Measurements from ENCODE around the gene PIGH.

The PIGH gene

DNA sequence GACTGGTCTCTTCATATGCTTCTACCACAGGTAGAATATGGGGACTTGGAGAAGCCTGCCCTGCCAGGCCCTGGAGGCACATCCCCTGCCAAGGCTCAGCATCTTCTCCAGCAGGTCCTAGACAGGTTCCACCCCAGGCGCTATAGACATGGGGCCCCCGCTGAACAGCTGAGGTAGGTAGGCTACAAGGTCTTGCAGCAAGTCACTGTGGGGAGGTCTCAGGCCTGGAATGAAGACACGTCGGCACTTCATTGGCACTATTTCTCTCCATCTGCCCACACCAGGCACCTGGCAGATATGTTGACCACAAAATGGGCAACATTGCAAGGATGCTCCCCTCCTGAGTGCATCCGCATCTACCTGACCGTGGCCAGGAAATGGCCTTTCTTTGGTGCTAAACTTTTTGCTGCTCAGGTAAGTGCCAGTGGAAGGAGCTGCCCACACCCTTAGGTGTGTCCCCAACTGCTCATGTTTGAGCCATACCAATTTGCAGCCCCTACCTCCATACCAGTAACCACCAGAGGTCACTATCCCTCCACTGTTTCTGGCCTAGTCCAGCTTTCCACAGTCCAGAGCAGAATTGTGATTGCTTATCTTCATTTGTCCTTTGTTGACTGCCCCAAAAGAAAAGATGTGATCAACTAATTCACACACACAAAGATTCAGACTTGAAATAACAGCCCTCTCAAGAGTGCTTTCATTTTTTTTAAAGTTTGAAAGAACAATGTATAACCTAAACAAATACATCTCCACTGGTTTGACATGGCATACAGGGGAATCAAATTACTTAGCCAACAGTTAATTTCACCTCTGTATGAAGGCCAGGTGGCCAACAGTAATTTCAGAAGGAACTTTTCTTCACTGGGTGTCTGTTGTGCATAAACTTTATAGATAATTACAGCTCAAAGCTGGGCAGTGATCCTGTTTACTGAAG lies 16.1 kb downstream of the PIGH start:
- Histone ChIP-seq H3K27me3 (ENCODE audit: control insufficient read depth, insufficient read depth, low read length) (no peaks in the 10 kb centered on the region), H3K27ac (ENCODE audit: low read depth, low read length) (no peak overlapping the region), H3K36me3 (ENCODE audit: control insufficient read depth, insufficient read depth, low read length) (peaks cover 65% of the 10 kb centered on the region), H3K4me3 (ENCODE audit: low read depth, low read length) (no peak overlapping the region), H3K4me1 (ENCODE audit: control insufficient read depth, insufficient read depth, low read length) (no peaks in the 10 kb centered on the region), H3K9ac (ENCODE audit: low read depth, low read length) (no peak overlapping the region), H3K9me3 (ENCODE audit: control insufficient read depth, insufficient read depth, low read length) (no peaks in the 10 kb centered on the region)

DNA sequence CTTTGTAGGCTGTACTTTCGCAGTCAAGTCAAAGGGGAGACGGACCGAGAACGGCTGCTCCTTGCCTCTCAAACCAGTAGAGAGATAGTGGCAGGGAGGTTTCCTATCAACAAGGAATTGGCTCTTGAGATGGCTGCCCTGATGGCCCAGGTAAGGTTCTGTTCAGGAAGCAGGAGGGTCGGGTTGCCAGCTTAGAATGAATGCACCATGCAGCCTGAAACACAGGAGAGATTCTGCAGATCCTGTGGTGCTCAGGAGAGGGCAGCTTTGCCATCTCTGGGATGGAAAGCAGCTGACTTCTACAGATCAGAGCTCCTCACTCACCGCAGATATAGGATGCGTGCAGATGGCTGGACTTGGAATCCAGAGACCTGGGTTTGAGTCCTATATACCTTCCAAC lies 18.0 kb downstream of the PIGH start:
- Histone ChIP-seq H3K9me3 (ENCODE audit: control insufficient read depth, insufficient read depth, low read length) (no peaks in the 10 kb centered on the region), H3K4me1 (ENCODE audit: control insufficient read depth, insufficient read depth, low read length) (no peaks in the 10 kb centered on the region), H3K27me3 (ENCODE audit: control insufficient read depth, insufficient read depth, low read length) (no peaks in the 10 kb centered on the region), H3K4me3 (ENCODE audit: low read depth, low read length) (no peak overlapping the region), H3K9ac (ENCODE audit: low read depth, low read length) (no peak overlapping the region), H3K36me3 (ENCODE audit: control insufficient read depth, insufficient read depth, low read length) (peaks cover 65% of the 10 kb centered on the region), H3K27ac (ENCODE audit: low read depth, low read length) (no peak overlapping the region)

DNA sequence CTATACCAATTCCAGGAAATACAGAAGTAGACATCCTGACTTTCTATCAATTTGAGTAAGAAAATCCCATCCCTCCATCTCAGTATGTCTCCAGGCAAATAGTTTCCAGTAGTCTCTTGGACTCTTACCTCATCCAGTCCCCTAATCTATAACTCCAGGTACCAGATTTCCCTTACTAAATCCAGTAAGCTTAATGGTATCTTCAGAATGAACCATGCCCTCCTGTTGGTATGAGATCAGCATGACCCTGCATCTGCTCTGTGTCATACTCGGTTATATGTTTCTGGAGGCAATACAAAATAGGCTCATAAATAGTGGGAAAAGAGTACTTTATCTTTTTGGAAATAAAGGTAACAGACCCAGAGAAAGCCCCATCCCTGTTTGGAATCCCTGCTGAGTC lies 18.4 kb downstream of the PIGH start:
- Histone ChIP-seq H3K27me3 (ENCODE audit: control insufficient read depth, insufficient read depth, low read length) (no peaks in the 10 kb centered on the region), H3K4me3 (ENCODE audit: low read depth, low read length) (no peak overlapping the region), H3K27ac (ENCODE audit: low read depth, low read length) (no peak overlapping the region), H3K36me3 (ENCODE audit: control insufficient read depth, insufficient read depth, low read length) (peaks cover 65% of the 10 kb centered on the region), H3K9ac (ENCODE audit: low read depth, low read length) (no peak overlapping the region), H3K4me1 (ENCODE audit: control insufficient read depth, insufficient read depth, low read length) (no peaks in the 10 kb centered on the region), H3K9me3 (ENCODE audit: control insufficient read depth, insufficient read depth, low read length) (no peaks in the 10 kb centered on the region)

DNA sequence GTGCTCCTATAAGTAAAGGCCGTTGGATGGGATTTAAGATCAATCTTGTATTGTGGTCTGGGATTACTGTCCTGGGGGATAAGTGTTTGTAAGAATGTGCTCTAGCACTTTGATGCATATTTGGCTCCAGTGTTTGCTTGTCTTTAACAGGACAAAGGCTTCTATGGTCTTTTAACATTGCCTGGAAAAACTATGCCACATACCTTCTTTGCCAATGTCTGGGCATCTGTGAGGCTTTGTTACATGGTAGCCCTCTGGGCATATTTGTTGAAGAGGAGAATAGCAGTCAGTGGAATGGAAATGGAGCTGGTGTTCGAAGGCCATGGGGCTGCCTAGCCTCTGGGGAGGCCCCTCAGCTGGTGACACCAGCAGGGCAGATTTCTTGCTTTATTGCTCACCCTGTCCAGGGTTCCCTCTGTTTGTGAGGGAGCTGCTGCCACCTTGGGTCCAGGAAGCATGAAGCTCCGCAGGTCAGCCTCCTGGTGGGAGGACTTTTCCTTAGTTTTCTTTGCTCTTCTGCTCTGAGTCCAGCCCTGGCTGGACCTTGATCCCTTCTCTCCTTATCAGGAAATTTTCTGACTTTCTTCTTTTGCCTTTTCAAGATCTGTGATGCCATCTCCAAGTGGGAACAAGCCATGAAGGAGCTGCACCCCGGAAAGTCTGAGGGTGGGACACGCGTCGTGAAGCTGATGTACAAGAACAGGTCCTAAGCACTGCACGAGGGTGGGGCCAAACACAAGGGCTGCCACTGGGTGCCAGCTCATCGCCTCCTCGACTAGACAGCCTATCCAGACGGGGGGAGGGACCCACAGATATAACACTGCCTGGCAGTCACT lies 19.5 kb downstream of the PIGH start:
- no peak overlapping the region for H3K27ac ChIP-seq (ENCODE audit: low read depth, low read length)
- no peak overlapping the region for H3K9ac ChIP-seq (ENCODE audit: low read depth, low read length)
- no peaks in the 10 kb centered on the region for H3K9me3 ChIP-seq (ENCODE audit: control insufficient read depth, insufficient read depth, low read length)
- H3K36me3 ChIP-seq (ENCODE audit: control insufficient read depth, insufficient read depth, low read length), result peaks cover 65% of the 10 kb centered on the region
- H3K4me1 ChIP-seq (ENCODE audit: control insufficient read depth, insufficient read depth, low read length), result no peaks in the 10 kb centered on the region
- no peaks in the 10 kb centered on the region for H3K27me3 ChIP-seq (ENCODE audit: control insufficient read depth, insufficient read depth, low read length)
- no peak overlapping the region for H3K4me3 ChIP-seq (ENCODE audit: low read depth, low read length)

DNA sequence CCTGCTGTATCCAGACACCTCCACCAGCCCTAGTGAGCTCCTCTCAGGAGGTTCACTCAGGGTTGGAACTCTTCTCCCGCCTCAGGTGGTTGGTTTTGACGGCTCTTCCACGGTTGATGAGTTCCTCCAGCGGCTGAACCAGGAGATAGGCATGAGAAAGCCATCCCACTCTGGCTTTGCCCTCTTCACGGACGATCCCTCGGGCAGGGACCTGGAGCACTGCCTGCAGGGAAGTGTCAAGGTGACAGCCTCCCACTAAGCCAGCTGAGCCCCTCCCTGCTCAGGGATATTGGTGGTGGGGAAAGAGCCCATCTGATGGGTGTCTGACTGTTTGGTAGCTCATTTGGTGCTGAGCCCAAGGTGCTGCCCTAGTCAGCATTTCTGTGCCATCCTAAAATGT lies 20.4 kb downstream of the PIGH start:
- no peak overlapping the region for H3K4me3 ChIP-seq (ENCODE audit: low read depth, low read length)
- no peak overlapping the region for H3K9ac ChIP-seq (ENCODE audit: low read depth, low read length)
- no peak overlapping the region for H3K27ac ChIP-seq (ENCODE audit: low read depth, low read length)
- H3K4me1 ChIP-seq (ENCODE audit: control insufficient read depth, insufficient read depth, low read length), result no peaks in the 10 kb centered on the region
- H3K36me3 ChIP-seq (ENCODE audit: control insufficient read depth, insufficient read depth, low read length), result peaks cover 66% of the 10 kb centered on the region
- no peaks in the 10 kb centered on the region for H3K9me3 ChIP-seq (ENCODE audit: control insufficient read depth, insufficient read depth, low read length)
- H3K27me3 ChIP-seq (ENCODE audit: control insufficient read depth, insufficient read depth, low read length), result no peaks in the 10 kb centered on the region

GRCh38 chr14:67579040-67579439 lies 21.0 kb downstream of the PIGH start:
- H3K27me3 ChIP-seq (ENCODE audit: control insufficient read depth, insufficient read depth, low read length), result no peaks in the 10 kb centered on the region
- H3K36me3 ChIP-seq (ENCODE audit: control insufficient read depth, insufficient read depth, low read length), result peaks cover 70% of the 10 kb centered on the region
- no peak overlapping the region for H3K4me3 ChIP-seq (ENCODE audit: low read depth, low read length)
- no peak overlapping the region for H3K27ac ChIP-seq (ENCODE audit: low read depth, low read length)
- no peak overlapping the region for H3K9ac ChIP-seq (ENCODE audit: low read depth, low read length)
- no peaks in the 10 kb centered on the region for H3K4me1 ChIP-seq (ENCODE audit: control insufficient read depth, insufficient read depth, low read length)
- H3K9me3 ChIP-seq (ENCODE audit: control insufficient read depth, insufficient read depth, low read length), result no peaks in the 10 kb centered on the region

GRCh38 chr14:67577909-67578749 lies 21.9 kb downstream of the PIGH start:
- H3K4me3 ChIP-seq (ENCODE audit: low read depth, low read length), result no peak overlapping the region
- no peaks in the 10 kb centered on the region for H3K9me3 ChIP-seq (ENCODE audit: control insufficient read depth, insufficient read depth, low read length)
- no peaks in the 10 kb centered on the region for H3K4me1 ChIP-seq (ENCODE audit: control insufficient read depth, insufficient read depth, low read length)
- no peak overlapping the region for H3K9ac ChIP-seq (ENCODE audit: low read depth, low read length)
- peaks cover 72% of the 10 kb centered on the region for H3K36me3 ChIP-seq (ENCODE audit: control insufficient read depth, insufficient read depth, low read length)
- H3K27me3 ChIP-seq (ENCODE audit: control insufficient read depth, insufficient read depth, low read length), result no peaks in the 10 kb centered on the region
- H3K27ac ChIP-seq (ENCODE audit: low read depth, low read length), result no peak overlapping the region

- H3K9ac ChIP-seq (ENCODE audit: low read depth, low read length), result no peak overlapping the region
- H3K36me3 ChIP-seq (ENCODE audit: control insufficient read depth, insufficient read depth, low read length), result peaks cover 71% of the 10 kb centered on the region
- no peaks in the 10 kb centered on the region for H3K4me1 ChIP-seq (ENCODE audit: control insufficient read depth, insufficient read depth, low read length)
- no peak overlapping the region for H3K27ac ChIP-seq (ENCODE audit: low read depth, low read length)
- H3K9me3 ChIP-seq (ENCODE audit: control insufficient read depth, insufficient read depth, low read length), result no peaks in the 10 kb centered on the region
- no peaks in the 10 kb centered on the region for H3K27me3 ChIP-seq (ENCODE audit: control insufficient read depth, insufficient read depth, low read length)
- H3K4me3 ChIP-seq (ENCODE audit: low read depth, low read length), result no peak overlapping the region
Measured at GRCh38 chr14:67577181-67577808, 22.8 kb downstream of the PIGH start.

DNA sequence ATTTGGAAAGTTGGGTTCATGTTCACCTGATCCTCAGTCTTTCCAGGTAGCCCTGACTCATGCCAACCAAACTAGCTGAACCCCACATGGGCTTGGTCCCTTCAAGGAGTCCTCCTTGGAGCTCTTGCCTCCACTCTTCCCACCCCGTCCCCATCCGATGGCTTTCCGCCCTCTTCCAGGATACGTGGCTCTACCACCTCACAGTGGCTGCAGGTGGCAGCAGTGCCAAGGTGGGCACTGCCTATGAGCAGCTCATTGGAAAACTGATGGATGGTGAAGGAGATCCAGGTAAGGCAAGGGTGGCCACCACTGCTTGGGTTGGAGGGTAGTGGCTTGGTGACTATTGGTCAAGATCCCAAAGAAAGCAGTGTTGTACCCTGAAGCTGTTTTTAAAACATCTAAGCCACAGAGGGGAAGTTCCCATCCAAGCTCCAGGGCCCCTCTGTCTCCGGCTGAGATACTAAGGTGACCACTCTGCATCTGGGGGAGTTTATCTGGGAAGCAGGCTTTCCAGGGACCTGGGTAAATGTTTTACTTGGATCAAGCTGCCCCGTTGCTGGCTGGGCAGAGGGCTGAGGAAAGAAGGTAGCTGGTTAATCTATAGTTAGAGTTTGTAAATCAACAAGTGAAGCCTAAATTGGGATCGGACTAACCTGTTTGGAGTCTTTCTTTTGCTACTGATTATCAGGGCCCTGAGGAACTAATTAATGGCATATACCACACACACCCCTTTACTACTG lies 23.7 kb downstream of the PIGH start:
- Histone ChIP-seq H3K9me3 (ENCODE audit: control insufficient read depth, insufficient read depth, low read length) (no peaks in the 10 kb centered on the region), H3K4me3 (ENCODE audit: low read depth, low read length) (no peak overlapping the region), H3K9ac (ENCODE audit: low read depth, low read length) (no peak overlapping the region), H3K27ac (ENCODE audit: low read depth, low read length) (no peak overlapping the region), H3K27me3 (ENCODE audit: control insufficient read depth, insufficient read depth, low read length) (no peaks in the 10 kb centered on the region), H3K4me1 (ENCODE audit: control insufficient read depth, insufficient read depth, low read length) (no peaks in the 10 kb centered on the region), H3K36me3 (ENCODE audit: control insufficient read depth, insufficient read depth, low read length) (peaks cover 66% of the 10 kb centered on the region)

- no peak overlapping the region for H3K4me3 ChIP-seq (ENCODE audit: low read depth, low read length)
Measured at GRCh38 chr14:67575684-67576083, 24.4 kb downstream of the PIGH start.

More at GRCh38 chr14:67575684-67576083, 24.4 kb downstream of the PIGH start:
- no peaks in the 10 kb centered on the region for H3K27me3 ChIP-seq (ENCODE audit: control insufficient read depth, insufficient read depth, low read length)
- no peaks in the 10 kb centered on the region for H3K4me1 ChIP-seq (ENCODE audit: control insufficient read depth, insufficient read depth, low read length)
- no peak overlapping the region for H3K9ac ChIP-seq (ENCODE audit: low read depth, low read length)
- H3K27ac ChIP-seq (ENCODE audit: low read depth, low read length), result no peak overlapping the region
- H3K36me3 ChIP-seq (ENCODE audit: control insufficient read depth, insufficient read depth, low read length), result peaks cover 61% of the 10 kb centered on the region
- no peaks in the 10 kb centered on the region for H3K9me3 ChIP-seq (ENCODE audit: control insufficient read depth, insufficient read depth, low read length)
